GM21381 (cell line): ENCODE measurements around the gene ARHGAP26.
A peak's percentile ranks its signal among the peaks of the same experiment; 100 is the strongest.

Experiments
- ATAC-seq: cut with Tn5 transposase; IDR thresholded peaks from one replicate; pipeline ENCODE4 v1.9.1; 2021; ENCODE audit warnings: mild to moderate bottlenecking, moderate library complexity; ENCODE audit not compliant: unreplicated experiment

ARHGAP26 gene

DNA sequence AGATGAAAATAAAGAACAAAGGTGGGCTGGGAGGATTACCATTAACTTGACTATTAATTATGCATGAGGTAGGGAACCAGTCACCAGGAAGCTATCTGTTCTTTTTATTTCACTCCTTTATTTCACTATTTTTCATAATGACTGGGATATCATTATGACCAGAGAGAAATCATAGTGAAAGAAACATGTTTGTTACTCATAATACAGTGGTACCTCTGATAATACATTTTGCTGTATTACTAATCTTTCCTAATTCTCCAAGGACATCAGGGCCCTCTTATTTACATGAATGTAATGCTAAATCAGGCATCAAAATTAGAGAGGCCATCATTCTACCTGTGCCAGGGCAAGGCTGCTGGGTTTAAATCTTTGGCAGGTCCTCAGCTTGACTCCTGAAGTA, 379.6 kb downstream of the ARHGAP26 start:
- ATAC-seq = no peak

DNA sequence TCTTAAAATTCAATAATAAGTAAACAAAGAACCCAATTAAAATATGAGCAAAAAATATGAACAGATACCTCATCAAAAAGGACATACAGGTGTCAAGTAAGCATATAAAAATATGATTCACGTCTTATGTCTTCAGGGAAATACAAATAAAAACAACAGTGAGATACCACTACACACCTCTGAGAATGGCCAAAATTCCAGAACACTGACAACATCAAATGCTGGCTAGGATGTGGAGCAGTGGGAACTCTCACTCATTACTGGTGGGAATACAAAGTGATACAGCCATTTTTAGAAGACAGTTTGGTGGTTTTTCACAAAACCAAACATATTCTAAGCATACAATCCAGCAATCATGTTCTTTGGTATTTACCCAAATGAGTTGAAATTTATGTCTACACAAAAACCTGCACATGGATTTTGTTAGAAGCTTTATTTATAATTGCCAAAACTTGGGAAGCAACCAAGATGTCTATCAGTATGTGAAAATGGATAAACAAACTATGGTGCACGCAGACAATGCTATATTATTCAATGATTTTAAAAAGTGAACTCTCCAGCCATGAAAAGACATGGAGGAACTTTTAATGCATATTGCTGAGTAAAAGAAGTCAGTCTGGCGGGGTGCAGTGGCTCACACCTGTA, 381.0 kb downstream of the ARHGAP26 start:
- ATAC-seq = no peak

DNA sequence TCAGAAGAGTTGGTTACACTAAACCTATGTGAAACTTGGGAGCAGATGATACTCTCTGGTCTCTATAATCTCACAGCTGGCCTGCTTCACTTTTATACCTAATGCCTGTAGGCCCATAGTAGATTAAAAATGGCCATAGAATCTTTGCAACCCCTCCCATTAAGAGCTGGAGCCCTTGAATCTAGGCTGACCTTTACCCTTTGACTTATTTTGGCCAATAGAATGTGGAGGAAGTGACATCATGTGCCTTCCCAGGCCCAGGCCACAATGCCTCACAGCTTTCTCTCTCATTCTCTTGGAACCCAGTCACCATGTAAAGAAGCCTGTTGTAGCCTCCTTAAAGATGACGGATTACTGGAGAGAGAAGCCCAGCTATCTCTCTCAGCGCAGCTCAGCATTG, 382.3 kb downstream of the ARHGAP26 start:
- no peak for ATAC-seq

DNA sequence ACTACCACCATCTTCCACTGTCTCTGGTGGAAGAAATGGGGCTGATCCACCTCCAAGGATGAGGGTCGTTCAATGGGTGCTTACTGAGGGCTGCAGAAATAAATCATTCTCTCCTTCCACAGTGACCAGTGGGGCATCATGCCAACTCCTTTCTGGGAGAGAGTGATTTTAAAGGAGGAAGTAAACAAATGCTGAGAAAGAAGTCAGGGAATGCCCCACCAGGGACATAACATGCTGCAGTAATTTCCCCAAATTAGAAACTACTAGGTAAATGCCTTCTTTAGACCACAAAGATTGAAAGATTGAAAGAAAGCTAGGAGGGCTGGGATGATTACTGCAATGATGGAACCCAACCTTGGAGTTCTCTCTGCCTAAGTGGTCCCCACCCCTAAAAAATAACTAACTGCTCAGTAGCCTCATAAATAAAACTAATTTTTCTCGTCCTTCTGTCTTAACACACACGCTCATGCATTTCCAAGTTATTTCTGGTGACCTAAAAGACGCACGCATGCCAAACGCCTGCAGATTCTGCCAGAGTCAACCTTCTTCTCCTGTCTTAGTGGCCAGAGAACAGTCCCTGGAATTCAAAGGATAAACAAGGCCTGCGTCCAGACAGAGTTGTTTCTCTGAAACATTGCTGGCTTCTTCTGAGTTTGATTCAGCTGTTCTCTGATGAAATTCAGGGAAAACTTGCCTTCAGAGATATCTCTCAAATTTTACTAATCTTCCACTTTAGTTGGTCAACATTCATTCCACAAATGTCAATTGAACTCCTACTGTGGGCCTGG, 383.3 kb downstream of the ARHGAP26 start:
- ATAC-seq = no peak

- no peak for ATAC-seq
These were observed 384.6 kb downstream of the ARHGAP26 start for GRCh38 chr5:143154510-143155370.

DNA sequence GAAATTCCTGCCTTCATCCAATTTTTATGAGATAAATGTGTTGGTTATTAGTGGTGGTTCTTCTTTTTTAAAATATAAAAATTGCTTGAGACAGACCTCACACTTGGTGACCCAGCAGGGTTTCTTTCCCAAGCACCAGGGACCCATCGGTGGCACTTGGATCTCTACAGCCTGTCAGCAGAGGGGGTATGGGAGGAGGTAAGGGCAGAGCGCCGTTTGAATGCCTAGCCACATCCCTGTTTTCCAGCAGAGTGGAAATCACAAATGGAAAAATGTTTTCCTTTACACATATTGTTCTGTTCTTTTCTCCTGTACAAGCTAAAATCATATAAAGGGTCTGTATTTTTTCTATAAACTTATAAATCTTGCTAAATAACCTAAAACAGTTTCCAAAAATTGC, 385.3 kb downstream of the ARHGAP26 start:
- no peak for ATAC-seq

GRCh38 chr5:143156086-143156485, 385.9 kb downstream of the ARHGAP26 start:
- ATAC-seq = no peak

GRCh38 chr5:143156572-143156971, 386.4 kb downstream of the ARHGAP26 start:
- ATAC-seq = no peak

DNA sequence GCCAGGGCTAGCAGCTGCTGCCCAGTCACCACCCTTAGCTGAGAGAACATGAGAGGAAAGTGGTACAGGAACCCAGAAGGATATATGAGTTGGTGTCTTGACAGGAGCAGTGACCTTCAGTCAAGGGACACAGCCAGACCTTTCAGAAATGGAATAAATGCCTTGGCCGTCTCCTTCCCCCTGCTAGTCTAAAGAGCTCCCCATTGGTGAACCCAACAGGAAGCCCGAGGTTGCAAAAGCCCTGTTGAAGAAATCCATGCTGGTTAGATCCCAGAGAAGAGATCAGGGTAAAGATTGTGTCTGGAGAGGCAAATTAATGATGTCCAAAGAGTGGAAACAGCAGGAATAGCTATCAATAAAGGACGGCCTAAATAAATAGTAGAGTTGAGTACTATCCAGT, 388.9 kb downstream of the ARHGAP26 start:
- ATAC-seq = no peak

DNA sequence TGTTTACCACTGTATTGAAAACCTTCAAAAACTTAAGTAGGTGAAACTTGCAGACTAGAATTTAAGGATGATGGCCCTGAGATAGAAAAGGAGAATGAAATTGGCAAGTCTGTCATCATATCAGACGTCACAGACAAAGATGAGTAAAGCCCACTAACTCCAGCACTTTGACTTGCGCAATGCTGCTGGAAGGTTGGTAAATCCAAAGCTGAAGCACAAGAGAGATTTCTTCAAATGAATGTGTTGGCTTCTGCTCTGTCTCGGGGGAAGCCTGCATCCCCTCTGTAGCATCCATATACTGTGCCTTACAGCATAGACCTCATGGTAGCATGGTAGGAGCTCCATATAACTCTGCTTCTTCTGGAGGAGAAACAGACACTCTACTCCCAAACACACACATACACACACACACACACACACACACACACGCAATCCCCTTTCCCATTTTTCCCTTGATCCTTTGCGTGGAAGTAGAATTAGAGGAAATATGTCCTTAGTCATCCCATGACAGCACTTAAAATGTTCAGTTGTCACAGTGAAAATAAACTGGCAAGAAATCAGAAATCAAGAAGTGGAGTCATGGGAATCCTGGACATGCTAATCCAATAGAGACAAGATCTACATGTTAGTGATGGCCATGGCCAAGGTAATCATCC, 391.8 kb downstream of the ARHGAP26 start:
- no peak for ATAC-seq

DNA sequence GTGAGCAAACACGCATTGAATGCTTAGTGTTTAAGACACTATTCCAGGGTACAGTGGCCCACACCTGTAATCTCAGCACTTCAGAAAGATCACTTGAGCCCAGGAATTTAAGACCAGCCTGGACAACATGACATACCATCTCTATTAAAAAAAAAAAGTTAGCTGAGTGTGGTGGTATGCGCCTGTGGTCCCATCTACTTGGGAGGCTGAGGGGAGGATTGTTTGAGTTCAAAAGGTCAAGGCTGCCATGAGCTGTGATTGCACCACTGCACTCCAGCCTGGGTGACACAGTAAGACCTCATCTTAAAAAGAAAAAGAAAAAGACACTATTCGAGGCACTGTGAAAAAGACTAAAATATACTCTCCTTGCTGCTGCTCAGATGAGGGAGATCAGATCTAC, 392.6 kb downstream of the ARHGAP26 start:
- no peak for ATAC-seq

- no peak for ATAC-seq
These were observed 394.4 kb downstream of the ARHGAP26 start for GRCh38 chr5:143164557-143164956.

DNA sequence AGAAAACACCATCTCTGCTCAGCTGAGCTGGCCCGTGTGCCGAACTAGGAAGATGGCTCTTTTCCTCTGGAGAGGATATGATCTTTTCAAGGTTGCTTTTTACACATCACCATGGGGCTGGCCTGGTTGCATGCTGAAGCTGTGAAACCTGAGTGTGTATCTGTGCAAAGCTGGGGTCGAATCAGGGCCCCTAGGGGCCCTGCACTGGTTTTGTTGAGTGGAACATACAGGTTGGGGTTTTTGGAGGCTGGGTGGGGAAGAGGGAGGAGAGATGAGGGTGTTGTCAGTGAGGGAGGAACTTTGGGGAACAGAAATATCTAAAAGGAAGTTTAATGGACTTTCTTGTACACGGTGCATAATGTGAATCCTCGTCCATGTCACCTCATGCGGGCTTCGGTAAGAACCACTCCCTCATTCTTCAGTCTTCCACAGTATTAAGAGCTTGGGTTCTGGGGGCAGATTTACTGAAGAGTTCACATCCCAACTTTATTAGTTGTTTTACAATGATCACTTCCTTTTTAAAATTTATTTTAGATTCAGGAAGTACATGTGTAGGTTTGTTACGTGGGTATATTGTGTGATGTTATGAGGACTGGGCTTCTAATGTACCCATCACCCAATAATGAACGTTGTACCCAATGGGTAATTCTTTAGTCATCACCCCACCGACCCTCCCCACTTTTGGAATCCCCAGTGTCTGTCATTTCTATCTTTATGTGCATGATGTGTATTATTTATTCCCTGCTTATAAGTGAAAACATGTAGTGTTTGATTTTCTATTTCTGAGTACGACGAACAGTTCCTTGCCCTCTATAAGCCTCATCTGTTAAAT, 395.1 kb downstream of the ARHGAP26 start:
- ATAC-seq = no peak

- peak; percentile 11 for ATAC-seq
These were observed 395.9 kb downstream of the ARHGAP26 start for GRCh38 chr5:143166090-143166489.

GRCh38 chr5:143166661-143167420, 396.7 kb downstream of the ARHGAP26 start:
- peak; percentile 63 for ATAC-seq

DNA sequence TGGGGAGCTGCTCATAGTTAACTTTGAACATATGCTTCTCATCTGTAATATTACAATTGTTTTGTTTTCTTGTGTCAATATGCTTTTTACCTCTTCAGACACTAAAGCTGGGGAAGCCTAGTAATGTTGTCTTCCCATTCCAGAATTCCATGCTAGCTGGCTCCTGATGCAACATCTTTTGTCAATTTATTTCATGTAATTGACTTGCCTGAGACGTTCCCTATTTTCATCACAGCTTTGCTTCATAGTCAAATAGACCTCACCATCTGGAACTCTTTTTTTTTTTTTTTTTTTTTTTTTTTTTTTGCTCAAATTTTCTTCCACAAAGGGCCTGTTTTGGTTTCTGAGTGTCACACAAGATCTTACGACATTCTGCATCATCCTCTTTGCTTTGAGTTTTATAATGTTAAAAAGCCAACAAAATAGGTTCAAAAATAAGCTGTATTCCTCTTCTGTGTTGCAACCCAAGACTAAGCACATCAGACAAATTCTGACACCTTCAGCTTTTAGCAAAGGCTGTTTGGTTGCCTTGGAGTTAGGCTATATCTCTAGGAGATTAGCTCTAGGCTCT, 398.1 kb downstream of the ARHGAP26 start:
- ATAC-seq = no peak

- no peak for ATAC-seq
These were observed 399.0 kb downstream of the ARHGAP26 start for GRCh38 chr5:143168921-143169810.

DNA sequence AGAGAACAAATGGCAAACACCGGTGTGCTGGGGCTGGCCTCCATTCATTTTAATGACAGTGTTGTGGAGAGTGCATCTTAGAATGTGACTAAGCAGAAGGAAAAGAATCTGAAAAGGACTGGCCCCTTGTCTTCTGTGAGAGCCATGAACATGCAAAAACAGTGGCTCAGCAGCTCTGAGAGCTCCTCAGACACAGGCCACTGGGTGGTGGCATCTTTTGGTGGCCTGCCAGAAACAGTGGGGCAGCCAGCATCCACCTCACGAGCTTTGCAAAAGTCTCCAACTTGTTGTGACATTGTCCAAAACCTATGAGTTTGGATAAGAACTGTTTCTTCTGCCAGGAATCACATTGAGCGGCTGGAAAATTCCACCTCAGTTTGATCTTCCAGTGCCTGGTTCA, 399.9 kb downstream of the ARHGAP26 start:
- no peak for ATAC-seq
